H7 (cell line): ENCODE measurements around the gene SPATA25. TPM values are rescaled to one million over a fixed set of nuclear protein-coding genes. Genes with fewer than 3 reads are reported as not detected.

Experiments
- DNase-seq: peaks from one replicate; pipeline ENCODE4 v3.0.0; 2012
- H3K27me3 ChIP-seq: 2 replicates; pipeline ENCODE4 v1.6.0; 2011; ENCODE audit warnings: mild to moderate bottlenecking, low read length; ENCODE audit not compliant: control insufficient read depth, insufficient read depth
- H3K36me3 ChIP-seq: replicated peaks from 2 replicates; pipeline ENCODE4 v1.5.1; 2011; ENCODE audit warnings: low read length; ENCODE audit not compliant: control insufficient read depth, insufficient read depth
- H3K4me3 ChIP-seq: 2 replicates; pipeline ENCODE4 v1.5.1; 2011; ENCODE audit warnings: low read depth, mild to moderate bottlenecking, control low read depth, low read length, moderate library complexity; ENCODE audit not compliant: insufficient read depth
- total RNA-seq: library from RNA; depleted of rRNA; stranded (reverse); fragments of >200 nt; shearing (Covaris generic); gene quantifications from 2 replicates; pipeline ENCODE4 v1.2.3, GENCODE V29; 2014

The SPATA25 gene
- total RNA-seq, 1 experiment from 2014 or later, result 5.1 TPM

DNA sequence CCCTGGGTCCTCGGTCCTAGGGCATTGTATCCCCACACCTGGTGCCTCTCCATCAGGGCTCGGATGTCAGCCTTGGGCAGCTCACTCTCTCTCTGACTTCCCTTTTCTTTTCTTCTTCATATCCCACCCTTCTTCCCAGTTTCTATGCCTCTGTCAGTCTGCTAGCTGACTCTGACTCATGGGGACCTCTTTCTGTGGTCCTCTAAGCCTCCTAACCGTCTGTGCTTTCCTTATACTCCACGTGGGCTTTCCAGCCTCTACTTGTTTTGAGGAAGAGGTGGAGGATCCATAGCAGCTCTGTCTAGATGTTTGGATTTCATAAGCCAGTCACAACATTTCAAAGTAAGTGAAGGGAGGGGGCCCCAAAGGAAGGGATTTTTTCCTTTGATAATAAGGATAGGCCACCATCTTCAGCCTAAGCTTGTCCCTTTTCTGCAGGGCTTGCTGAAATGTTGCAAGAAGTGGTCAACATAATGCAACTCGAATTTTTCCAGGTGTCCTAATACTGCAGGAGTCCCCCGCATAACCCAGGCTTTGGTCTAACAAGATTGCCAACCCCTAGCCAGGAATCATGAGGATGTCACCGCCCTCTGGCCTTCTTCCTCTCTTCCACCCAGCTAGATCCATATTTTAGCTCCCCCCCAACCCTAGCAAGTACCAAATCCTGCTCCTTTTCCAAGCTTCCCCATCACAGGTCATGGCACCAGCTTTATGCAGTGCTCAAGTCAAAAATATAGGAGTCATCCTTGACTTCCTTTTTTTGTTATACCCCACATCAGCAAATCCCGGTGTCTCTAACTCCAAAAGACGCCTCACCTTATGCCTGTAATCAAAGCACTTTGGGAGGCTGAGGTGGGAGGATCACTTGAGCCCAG, 33.3 kb upstream of the SPATA25 start:
- Histone ChIP-seq H3K27me3 (no peaks in the 10 kb centered on the region), H3K36me3 (no peaks in the 10 kb centered on the region), H3K4me3 (no peak overlapping the region)
- no peak for DNase-seq

DNA sequence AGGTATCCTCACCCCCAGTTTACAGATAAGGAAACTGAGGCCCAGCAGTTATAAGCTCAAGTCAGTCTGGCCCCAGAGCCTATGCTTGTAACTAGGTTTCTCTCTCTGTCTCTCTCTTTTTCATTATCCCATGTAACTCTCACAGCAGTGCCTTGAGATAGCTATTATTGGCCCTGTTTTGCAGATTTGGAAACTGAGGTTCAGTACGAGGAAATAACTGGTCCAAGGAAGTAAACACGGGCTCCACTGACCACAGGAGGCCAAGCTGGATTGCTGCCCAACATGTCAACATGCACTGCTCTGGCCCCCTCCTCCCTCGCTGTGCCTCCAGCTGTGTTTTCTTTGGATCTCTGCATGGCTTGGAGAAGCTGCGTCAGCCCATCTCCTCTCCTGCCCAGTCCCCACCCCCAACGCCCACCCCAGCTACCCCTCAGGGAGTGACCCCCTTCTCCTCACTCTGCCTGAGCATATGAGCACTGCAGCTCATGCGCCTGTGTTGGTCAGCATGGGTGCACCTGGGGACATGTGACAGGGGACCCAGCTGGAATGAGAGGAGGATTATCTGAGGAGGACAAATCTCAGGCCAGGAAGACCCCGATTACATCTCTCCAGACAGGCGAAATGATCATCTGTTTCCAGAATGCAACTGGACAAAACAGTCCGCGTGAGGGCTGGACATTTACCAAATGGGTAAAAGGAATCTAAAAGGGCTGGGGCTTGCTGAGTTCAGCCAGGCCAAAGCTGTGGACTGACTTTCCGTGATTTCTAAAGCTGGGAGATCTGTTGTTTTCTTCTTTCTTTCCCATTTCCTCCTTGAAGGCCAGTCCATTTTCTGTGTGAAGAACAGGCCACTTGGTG, 32.3 kb upstream of the SPATA25 start:
- DNase-seq, result no peak
- H3K4me3 ChIP-seq, result no peak overlapping the region
- H3K27me3 ChIP-seq, result no peaks in the 10 kb centered on the region
- H3K36me3 ChIP-seq, result no peaks in the 10 kb centered on the region

DNA sequence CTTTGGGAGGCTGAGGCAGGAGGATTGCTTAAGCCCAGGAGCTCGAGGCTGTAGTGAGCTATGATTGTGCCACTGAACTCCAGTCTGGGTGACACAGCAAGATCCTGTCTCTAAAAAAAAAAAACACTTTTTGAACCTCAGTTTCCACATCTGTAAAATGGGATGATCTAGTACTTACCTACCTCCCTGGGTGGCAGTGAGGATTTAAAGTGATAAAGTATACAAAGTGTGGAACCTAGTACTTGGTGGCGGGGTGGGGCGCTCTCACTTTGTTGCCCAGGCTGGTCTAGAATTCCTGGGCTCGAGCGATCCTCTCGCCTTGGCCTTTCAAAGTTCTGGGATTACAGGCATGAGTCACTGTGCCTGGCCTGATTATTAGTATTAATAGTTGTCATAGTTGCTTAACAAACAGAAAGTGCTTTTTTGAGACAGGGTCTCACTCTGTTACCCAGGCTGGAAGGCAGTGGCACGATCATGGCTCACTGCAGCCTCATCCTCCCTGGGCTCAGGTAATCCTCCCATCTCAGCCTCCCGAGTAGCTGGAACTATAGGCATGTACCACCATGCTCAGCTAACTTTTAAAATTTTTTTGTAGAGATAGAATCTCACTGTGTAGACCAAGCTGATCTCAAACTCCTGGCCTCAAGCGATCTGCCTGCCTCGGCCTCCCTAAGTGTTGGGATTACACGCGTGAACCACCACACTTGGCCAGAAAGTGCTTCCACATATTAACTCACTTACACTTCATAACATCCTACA, 31.5 kb upstream of the SPATA25 start:
- no peak for DNase-seq
- no peak overlapping the region for H3K4me3 ChIP-seq
- H3K27me3 ChIP-seq, result no peaks in the 10 kb centered on the region
- no peaks in the 10 kb centered on the region for H3K36me3 ChIP-seq

DNA sequence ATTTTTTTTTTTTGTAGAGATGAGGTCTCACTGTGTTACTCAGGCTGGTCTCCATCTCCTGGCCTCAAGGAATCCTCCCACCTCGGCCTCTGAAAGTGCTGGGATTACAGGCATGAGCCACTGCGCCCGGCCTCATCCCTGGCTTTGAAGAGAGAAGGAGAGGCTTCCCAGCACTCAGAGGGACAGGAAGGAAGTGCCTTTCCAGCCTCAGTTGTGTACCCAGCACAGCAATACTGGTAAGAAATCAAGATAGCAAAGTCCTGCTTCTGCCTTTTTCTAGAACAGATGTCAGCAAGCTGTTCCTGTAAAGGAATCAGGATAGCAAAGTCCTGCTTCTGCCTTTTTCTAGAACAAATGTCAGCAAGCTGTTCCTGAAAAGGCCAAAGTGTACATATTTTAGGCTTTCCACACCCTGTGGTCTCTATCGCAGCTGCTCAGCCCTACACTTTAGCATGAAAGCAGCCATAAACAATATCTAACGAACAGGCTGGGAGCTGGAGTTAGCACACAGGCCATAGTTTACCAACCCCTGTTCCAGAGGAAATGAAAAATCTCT, 30.8 kb upstream of the SPATA25 start:
- Histone ChIP-seq H3K27me3 (no peaks in the 10 kb centered on the region), H3K4me3 (no peak overlapping the region)

DNA sequence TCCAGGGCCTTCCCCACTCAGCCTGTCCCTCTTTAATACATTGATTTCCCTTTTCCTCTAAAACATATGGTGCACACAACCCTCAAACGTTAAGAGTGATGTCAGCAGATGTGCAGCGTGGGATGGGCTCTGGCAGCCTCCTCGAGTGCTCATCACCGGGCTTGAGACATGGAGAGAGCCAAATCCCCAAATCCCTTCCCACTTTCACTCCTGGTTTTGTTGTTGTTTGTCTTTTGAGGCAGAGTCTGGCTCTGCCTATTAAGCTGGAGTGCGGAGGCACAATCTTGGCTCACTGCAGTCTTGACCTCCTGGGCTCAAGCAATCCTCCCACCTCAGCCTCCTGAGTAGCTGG, 30.3 kb upstream of the SPATA25 start:
- Histone ChIP-seq H3K27me3 (no peaks in the 10 kb centered on the region), H3K4me3 (no peak overlapping the region), H3K36me3 (no peaks in the 10 kb centered on the region)
- no peak for DNase-seq

More for the DNA sequence above, 30.8 kb upstream of the SPATA25 start:
- H3K36me3 ChIP-seq, result no peaks in the 10 kb centered on the region
- DNase-seq, result no peak

GRCh38 chr20:45913116-45913515, 25.7 kb upstream of the SPATA25 start:
- no peak for DNase-seq
- Histone ChIP-seq H3K27me3 (peaks cover 2% of the 10 kb centered on the region; the same call in 1 of the 2 replicates), H3K36me3 (peaks cover 9% of the 10 kb centered on the region), H3K4me3 (no peak overlapping the region)

DNA sequence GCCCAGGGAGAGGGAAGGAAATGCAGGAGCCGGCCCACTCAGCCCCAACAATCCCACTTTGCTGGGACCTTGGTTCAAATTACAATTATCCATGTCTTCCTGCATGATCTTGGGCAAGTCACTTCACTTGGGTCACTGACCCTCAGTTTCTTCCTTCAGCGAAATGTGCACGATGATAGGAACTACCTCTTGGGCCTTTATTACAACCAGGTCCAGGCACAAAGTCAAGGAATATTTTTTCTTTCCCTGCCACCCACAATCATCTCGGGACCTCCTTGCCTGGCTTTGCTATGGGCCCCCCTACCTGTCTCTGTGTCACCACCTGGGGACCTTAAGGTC, 24.9 kb upstream of the SPATA25 start:
- DNase-seq, result peak; percentile 41
- Histone ChIP-seq H3K4me3 (peak overlapping the region; percentile 77), H3K36me3 (peaks cover 12% of the 10 kb centered on the region), H3K27me3 (peaks cover 2% of the 10 kb centered on the region; the same call in 1 of the 2 replicates)

GRCh38 chr20:45911486-45912343, 24.3 kb upstream of the SPATA25 start, which contains the start of gene PLTP:
Gene PLTP, minus strand, starts transcription at chr20:45912155. Its CDS starts 703 bp downstream, at chr20:45911452.
- peaks cover 2% of the 10 kb centered on the region; the same call in 1 of the 2 replicates for H3K27me3 ChIP-seq
- DNase-seq, result peak; percentile 93
- H3K36me3 ChIP-seq, result peaks cover 14% of the 10 kb centered on the region
- H3K4me3 ChIP-seq, result peak within 1 kb of the TSS; percentile 77

GRCh38 chr20:45910670-45911485, 23.5 kb upstream of the SPATA25 start:
- Histone ChIP-seq H3K4me3 (peak overlapping the region; percentile 77), H3K27me3 (peaks cover 2% of the 10 kb centered on the region; the same call in 1 of the 2 replicates), H3K36me3 (peaks cover 16% of the 10 kb centered on the region)
- DNase-seq, result peak; percentile 99

GRCh38 chr20:45909817-45910669, 22.6 kb upstream of the SPATA25 start:
- no peak overlapping the region for H3K4me3 ChIP-seq
- DNase-seq, result no peak
- peaks cover 20% of the 10 kb centered on the region for H3K36me3 ChIP-seq
- peaks cover 2% of the 10 kb centered on the region; the same call in 1 of the 2 replicates for H3K27me3 ChIP-seq

DNA sequence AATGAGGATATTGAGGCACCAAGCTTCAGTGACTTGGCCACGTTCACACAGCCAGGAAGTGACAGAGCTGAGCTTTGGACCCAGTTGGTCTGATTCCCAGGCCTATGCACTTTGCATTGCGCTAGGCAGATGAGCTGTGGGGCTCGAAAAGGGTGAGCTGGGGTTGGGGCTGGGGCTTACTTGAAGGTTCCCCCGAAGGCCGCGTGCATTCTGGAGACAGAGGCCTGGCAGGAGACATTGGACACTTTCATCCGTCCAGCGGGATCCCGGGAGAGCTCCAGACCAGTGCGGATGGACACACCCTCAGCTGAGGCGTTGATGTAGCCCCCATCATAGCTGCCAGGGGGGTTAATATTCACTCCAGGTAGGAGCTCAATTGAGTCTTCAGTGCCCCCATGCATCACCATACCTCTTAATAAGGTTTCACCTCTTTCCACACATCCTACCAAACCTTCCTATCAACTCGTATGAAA, 21.9 kb upstream of the SPATA25 start:
- Histone ChIP-seq H3K36me3 (peaks cover 25% of the 10 kb centered on the region), H3K27me3 (peaks cover 2% of the 10 kb centered on the region; the same call in 1 of the 2 replicates), H3K4me3 (no peak overlapping the region)
- no peak for DNase-seq

- no peak for DNase-seq
- H3K27me3 ChIP-seq, result peaks cover 2% of the 10 kb centered on the region; the same call in 1 of the 2 replicates
- H3K36me3 ChIP-seq, result peaks cover 27% of the 10 kb centered on the region
- H3K4me3 ChIP-seq, result no peak overlapping the region
These were observed 20.7 kb upstream of the SPATA25 start for GRCh38 chr20:45908084-45908483.
